H1 (cell line): ENCODE data around the gene GNA12. TPM values are rescaled to one million over a fixed set of nuclear protein-coding genes. Genes with fewer than 3 reads are reported as not detected.

ENCODE experiments used
- ATF3 ChIP-seq: IDR thresholded peaks from 2 replicates; pipeline ENCODE4 v1.6.1; 2011; ENCODE audit warnings: low read depth, mild to moderate bottlenecking, low read length; ENCODE audit not compliant: insufficient read depth
- CHD7 ChIP-seq: fragments of 300-600 bp; sonication (generic); IDR thresholded peaks from 2 replicates; pipeline ENCODE4 v1.7.1; 2012; ENCODE audit warnings: low read length, moderate library complexity, mild to moderate bottlenecking, inconsistent platforms; ENCODE audit not compliant: insufficient replicate concordance
- CTCF ChIP-seq, 3 experiments: IDR thresholded peaks; 1 replicate in 2 of 3; 2 replicates in 1 of 3; pipeline versions ENCODE4 v1.5.1 to v1.6.1; 2011; ENCODE audit warnings: low read length in 3 of 3, mild to moderate bottlenecking in 3 of 3, inconsistent platforms in 2 of 3, low read depth in 1 of 3, moderate library complexity in 1 of 3; ENCODE audit not compliant: insufficient read depth in 1 of 3; ENCODE audit errors: control extremely low read depth in 1 of 3
- KDM5A ChIP-seq: fragments of 200-600 bp; IDR thresholded peaks from 2 replicates; pipeline ENCODE4 v1.7.1; 2012; ENCODE audit warnings: mild to moderate bottlenecking, low read length, inconsistent platforms, mixed read lengths
- POLR2AphosphoS5 ChIP-seq: IDR thresholded peaks from 2 replicates; pipeline ENCODE4 v1.6.1; 2011; ENCODE audit warnings: low read depth, low read length
- SP4 ChIP-seq: IDR thresholded peaks from 2 replicates; pipeline ENCODE4 v1.6.1; 2012; ENCODE audit warnings: low read length, inconsistent platforms
- SRF ChIP-seq: IDR thresholded peaks from 2 replicates; pipeline ENCODE4 v1.6.1; 2011; ENCODE audit warnings: mild to moderate bottlenecking, low read depth, low read length, moderate library complexity
- polyA plus RNA-seq, 7 experiments: library from polyadenylated mRNA; depleted of rRNA in 3 of 7; stranded (reverse) in 5 of 7; unstranded in 2 of 7; fragments of >200 nt in 5 of 7; fragments of 200-250 nt in 2 of 7; gene quantifications; 1 replicate in 5 of 7; 2 replicates in 1 of 7; 4 replicates in 1 of 7; pipeline versions ENCODE4 v1.2.1 to v1.2.3, GENCODE V29; 2011 to 2013; ENCODE audit warnings: missing spikeins in 2 of 7, mixed read lengths in 2 of 7
- total RNA-seq: library from RNA; stranded (reverse); fragmentation: NEBNext Ultra II Directional; extraction: Animal tissue kit (Norgen Biotek cat#: 25700); gene quantifications from 2 replicates; pipeline ENCODE4 v1.2.1, GENCODE V29; 2021

The GNA12 gene
- total and polyA plus RNA-seq, 2 of the 8 experiments (the other 6 are each of a cell fraction or from before 2014, with no cell fraction given), result 96.5 to 109 TPM

- TF ChIP-seq CHD7, result no peak
- TF ChIP-seq POLR2AphosphoS5, result no peak
- TF ChIP-seq SRF, result no peak
- no peak for TF ChIP-seq CTCF (IDR thresholded peaks at IDR 0.05; ENCODE audit: control extremely low read depth in 1 of 3, insufficient read depth in 1 of 3, low read depth in 1 of 3, low read length in 3 of 3)
- no peak for TF ChIP-seq SP4
- TF ChIP-seq KDM5A, result no peak
- no peak for TF ChIP-seq ATF3
These were observed 105.2 kb downstream of the GNA12 start (continued) for GRCh38 chr7:2738766-2739549.
